Measurements from ENCODE around the gene HHATL.

DNA sequence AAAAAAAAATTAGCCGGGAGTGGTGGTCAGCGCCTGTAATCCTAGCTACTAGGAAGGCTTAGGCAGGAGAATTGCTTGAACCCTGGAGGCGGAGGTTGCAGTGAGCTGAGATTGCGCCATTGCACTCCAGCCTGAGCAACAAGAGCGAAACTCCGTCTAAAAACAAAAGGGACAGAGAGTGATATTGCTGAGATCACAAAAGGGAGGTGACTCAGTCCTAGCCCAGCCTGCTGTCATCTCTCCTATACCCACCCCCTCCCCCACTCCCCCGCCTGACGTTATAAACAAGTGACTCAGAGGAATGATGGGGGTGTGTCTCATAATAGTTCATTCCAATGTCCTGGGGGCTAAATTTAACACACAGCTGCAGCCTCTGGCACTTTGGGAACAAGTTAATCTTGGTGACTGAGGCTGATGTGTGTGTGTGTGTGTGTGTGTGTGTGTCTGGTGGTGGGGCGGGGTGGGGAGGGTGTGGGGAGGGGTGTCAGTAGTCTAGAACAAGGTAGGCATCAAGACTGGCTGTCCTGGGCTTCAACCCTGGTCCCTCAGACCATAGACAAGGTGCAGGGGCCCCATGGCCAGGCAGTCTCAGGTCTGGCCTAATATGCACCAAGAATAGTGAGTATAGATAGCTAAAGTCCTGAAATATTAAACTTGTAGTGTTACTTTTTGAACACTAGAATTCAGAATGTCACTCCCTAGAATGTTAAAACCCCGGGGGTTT lies 18.6 kb downstream of the HHATL start:
- TF ChIP-seq POLR2A (IDR thresholded peaks at IDR 0.05; ENCODE audit: low read length) (no peak), GATA1 (IDR thresholded peaks at IDR 0.05; ENCODE audit: low read depth, low read length) (no peak)

Data from erythroblast (primary cell).